ENCODE measurements around the gene FAM180B. TPM values are rescaled to one million over a fixed set of nuclear protein-coding genes. Genes with fewer than 3 reads are reported as not detected.

Gene FAM180B
- total and polyA plus RNA-seq, 2 of the 8 experiments (the other 6 are each of a cell fraction or from before 2014, with no cell fraction given) = 0.09 TPM; not detected in 1

- TF ChIP-seq KDM4A (IDR thresholded peaks at IDR 0.05; ENCODE audit: low read depth, low read length, severe bottlenecking) (no peak), CREB1 (IDR thresholded peaks at IDR 0.05) (no peak), SIRT6 (IDR thresholded peaks at IDR 0.05; ENCODE audit: low read length) (no peak), SRF (IDR thresholded peaks at IDR 0.05; ENCODE audit: low read depth, low read length) (no peak), FOSL1 (IDR thresholded peaks at IDR 0.05; ENCODE audit: insufficient read depth, low read depth, low read length) (no peak), CHD1 (IDR thresholded peaks at IDR 0.05; ENCODE audit: low read depth, low read length) (no peak)
Observed at GRCh38 chr11:47605921-47606320, 19.4 kb downstream of the FAM180B start (continued).
